PC-3 (cell line): ENCODE results near the gene HLA-DMB.

Source experiments
- EZH2 ChIP-seq: fragments of 300-600 bp; sonication (generic); IDR thresholded peaks from one replicate; pipeline ENCODE4 v1.6.1; 2017; ENCODE audit warnings: antibody characterized with exemption, mild to moderate bottlenecking, low read length; ENCODE audit not compliant: unreplicated experiment
- EZH2phosphoT487 ChIP-seq: fragments of 300-600 bp; sonication (generic); IDR thresholded peaks from 2 replicates; pipeline ENCODE4 v1.6.1; 2018; ENCODE audit warnings: mild to moderate bottlenecking, antibody characterized with exemption, low read length, borderline replicate concordance
- TF ChIP-seq, protein P1 (sequence below): fragments of 300-600 bp; sonication (generic); conservative IDR thresholded peaks from 2 replicates; pipeline ENCODE4 v1.5.1; 2017; ENCODE audit warnings: antibody characterized with exemption, low read depth, mild to moderate bottlenecking, low read length

- TF ChIP-seq, protein P1, sequence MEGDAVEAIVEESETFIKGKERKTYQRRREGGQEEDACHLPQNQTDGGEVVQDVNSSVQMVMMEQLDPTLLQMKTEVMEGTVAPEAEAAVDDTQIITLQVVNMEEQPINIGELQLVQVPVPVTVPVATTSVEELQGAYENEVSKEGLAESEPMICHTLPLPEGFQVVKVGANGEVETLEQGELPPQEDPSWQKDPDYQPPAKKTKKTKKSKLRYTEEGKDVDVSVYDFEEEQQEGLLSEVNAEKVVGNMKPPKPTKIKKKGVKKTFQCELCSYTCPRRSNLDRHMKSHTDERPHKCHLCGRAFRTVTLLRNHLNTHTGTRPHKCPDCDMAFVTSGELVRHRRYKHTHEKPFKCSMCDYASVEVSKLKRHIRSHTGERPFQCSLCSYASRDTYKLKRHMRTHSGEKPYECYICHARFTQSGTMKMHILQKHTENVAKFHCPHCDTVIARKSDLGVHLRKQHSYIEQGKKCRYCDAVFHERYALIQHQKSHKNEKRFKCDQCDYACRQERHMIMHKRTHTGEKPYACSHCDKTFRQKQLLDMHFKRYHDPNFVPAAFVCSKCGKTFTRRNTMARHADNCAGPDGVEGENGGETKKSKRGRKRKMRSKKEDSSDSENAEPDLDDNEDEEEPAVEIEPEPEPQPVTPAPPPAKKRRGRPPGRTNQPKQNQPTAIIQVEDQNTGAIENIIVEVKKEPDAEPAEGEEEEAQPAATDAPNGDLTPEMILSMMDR = 0 out of 2 replicates have a peak, but pooled peaks have one; percentile 19
- no peak for TF ChIP-seq EZH2
- TF ChIP-seq EZH2phosphoT487 = no peak
These were observed 29.0 kb upstream of the HLA-DMB start for GRCh38 chr6:32969685-32970412.
